A549 (cell line): Measurements from ENCODE around the gene PTPN13.

Experiments used
- BHLHE40 ChIP-seq: IDR thresholded peaks from 2 replicates; pipeline ENCODE4 v1.6.1; 2012; ENCODE audit warnings: low read depth, low read length, inconsistent platforms
- ELK1 ChIP-seq: fragments of 150-350 bp; IDR thresholded peaks from 2 replicates; pipeline ENCODE4 v1.6.1; 2014; ENCODE audit warnings: low read depth, mild to moderate bottlenecking, low read length
- EP300 ChIP-seq, 2 experiments: fragments of >200 bp; sonication (Bioruptor Twin); formaldehyde crosslinking; IDR thresholded peaks; 2 replicates in 1 of 2; 3 replicates in 1 of 2; pipeline ENCODE4 v1.6.1; 2016 to 2017
- FOSL2 ChIP-seq, 2 experiments: fragments of 450-650 bp in 1 of 2; fragments of >200 bp in 1 of 2; sonication (Bioruptor Twin) in 1 of 2; formaldehyde crosslinking; IDR thresholded peaks; 2 replicates each; pipeline versions ENCODE4 v1.5.0 to v1.6.1; 2016 to 2020; ENCODE audit warnings: mild to moderate bottlenecking in 1 of 2, moderate library complexity in 1 of 2
- HMGXB4 ChIP-seq: fragments of 250-450 bp; sonication (Bioruptor Pico); IDR thresholded peaks from 2 replicates; pipeline ENCODE4 v1.5.0; 2021; ENCODE audit warnings: mild to moderate bottlenecking, moderate library complexity, borderline replicate concordance
- RAD21 ChIP-seq, 2 experiments: fragments of >200 bp in 1 of 2; sonication (Bioruptor Twin) in 1 of 2; formaldehyde crosslinking in 1 of 2; IDR thresholded peaks in 1 of 2; conservative IDR thresholded peaks in 1 of 2; 2 replicates in 1 of 2; 3 replicates in 1 of 2; pipeline ENCODE4 v1.6.1; 2012 to 2018; ENCODE audit warnings: inconsistent platforms in 1 of 2
- REST ChIP-seq: fragments of 200-600 bp; sonication (generic); IDR thresholded peaks from 2 replicates; pipeline ENCODE4 v1.6.1; 2016; ENCODE audit warnings: antibody characterized with exemption, mild to moderate bottlenecking, moderate library complexity
- USF2 ChIP-seq: fragments of 450-650 bp; IDR thresholded peaks from 2 replicates; pipeline ENCODE4 v1.6.1; 2014; ENCODE audit warnings: antibody characterized with exemption
- ZFP36 ChIP-seq: fragments of 450-650 bp; IDR thresholded peaks from 2 replicates; pipeline ENCODE4 v1.6.1; 2014; ENCODE audit warnings: borderline replicate concordance; ENCODE audit not compliant: partially characterized antibody
- TF ChIP-seq, protein P1 (sequence below): fragments of >200 bp; sonication (Bioruptor Twin); formaldehyde crosslinking; IDR thresholded peaks from 3 replicates; pipeline ENCODE4 v1.5.1; 2016
- TF ChIP-seq, protein P2 (sequence below): fragments of >200 bp; sonication (Bioruptor Twin); formaldehyde crosslinking; IDR thresholded peaks from 3 replicates; pipeline ENCODE4 v1.6.1; 2016
- TF ChIP-seq, protein P3 (sequence below): IDR thresholded peaks from 2 replicates; pipeline ENCODE4 v1.6.1; 2012

- TF ChIP-seq HMGXB4 (no peak), USF2 (no peak), FOSL2 (IDR thresholded peaks at IDR 0.05) (no peak), FOSL2 (CRISPR knock-in tag; IDR thresholded peaks at IDR 0.05) (no peak), RAD21 (conservative IDR thresholded peaks at IDR 0.05 in 1 of 2, IDR thresholded peaks at IDR 0.05 in 1 of 2) (no peak), ZFP36 (no peak), ELK1 (no peak), BHLHE40 (no peak), REST (no peak), EP300 (IDR thresholded peaks at IDR 0.05) (no peak)
- TF ChIP-seq, protein P1, sequence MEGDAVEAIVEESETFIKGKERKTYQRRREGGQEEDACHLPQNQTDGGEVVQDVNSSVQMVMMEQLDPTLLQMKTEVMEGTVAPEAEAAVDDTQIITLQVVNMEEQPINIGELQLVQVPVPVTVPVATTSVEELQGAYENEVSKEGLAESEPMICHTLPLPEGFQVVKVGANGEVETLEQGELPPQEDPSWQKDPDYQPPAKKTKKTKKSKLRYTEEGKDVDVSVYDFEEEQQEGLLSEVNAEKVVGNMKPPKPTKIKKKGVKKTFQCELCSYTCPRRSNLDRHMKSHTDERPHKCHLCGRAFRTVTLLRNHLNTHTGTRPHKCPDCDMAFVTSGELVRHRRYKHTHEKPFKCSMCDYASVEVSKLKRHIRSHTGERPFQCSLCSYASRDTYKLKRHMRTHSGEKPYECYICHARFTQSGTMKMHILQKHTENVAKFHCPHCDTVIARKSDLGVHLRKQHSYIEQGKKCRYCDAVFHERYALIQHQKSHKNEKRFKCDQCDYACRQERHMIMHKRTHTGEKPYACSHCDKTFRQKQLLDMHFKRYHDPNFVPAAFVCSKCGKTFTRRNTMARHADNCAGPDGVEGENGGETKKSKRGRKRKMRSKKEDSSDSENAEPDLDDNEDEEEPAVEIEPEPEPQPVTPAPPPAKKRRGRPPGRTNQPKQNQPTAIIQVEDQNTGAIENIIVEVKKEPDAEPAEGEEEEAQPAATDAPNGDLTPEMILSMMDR: no peak
- TF ChIP-seq, protein P2, sequence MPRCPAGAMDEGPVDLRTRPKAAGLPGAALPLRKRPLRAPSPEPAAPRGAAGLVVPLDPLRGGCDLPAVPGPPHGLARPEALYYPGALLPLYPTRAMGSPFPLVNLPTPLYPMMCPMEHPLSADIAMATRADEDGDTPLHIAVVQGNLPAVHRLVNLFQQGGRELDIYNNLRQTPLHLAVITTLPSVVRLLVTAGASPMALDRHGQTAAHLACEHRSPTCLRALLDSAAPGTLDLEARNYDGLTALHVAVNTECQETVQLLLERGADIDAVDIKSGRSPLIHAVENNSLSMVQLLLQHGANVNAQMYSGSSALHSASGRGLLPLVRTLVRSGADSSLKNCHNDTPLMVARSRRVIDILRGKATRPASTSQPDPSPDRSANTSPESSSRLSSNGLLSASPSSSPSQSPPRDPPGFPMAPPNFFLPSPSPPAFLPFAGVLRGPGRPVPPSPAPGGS: no peak
- TF ChIP-seq, protein P3, sequence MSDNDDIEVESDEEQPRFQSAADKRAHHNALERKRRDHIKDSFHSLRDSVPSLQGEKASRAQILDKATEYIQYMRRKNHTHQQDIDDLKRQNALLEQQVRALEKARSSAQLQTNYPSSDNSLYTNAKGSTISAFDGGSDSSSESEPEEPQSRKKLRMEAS: no peak
These were observed 241.6 kb downstream of the PTPN13 start for GRCh38 chr4:86835677-86836076.
